ENCODE data around the gene COL11A2.

DNA sequence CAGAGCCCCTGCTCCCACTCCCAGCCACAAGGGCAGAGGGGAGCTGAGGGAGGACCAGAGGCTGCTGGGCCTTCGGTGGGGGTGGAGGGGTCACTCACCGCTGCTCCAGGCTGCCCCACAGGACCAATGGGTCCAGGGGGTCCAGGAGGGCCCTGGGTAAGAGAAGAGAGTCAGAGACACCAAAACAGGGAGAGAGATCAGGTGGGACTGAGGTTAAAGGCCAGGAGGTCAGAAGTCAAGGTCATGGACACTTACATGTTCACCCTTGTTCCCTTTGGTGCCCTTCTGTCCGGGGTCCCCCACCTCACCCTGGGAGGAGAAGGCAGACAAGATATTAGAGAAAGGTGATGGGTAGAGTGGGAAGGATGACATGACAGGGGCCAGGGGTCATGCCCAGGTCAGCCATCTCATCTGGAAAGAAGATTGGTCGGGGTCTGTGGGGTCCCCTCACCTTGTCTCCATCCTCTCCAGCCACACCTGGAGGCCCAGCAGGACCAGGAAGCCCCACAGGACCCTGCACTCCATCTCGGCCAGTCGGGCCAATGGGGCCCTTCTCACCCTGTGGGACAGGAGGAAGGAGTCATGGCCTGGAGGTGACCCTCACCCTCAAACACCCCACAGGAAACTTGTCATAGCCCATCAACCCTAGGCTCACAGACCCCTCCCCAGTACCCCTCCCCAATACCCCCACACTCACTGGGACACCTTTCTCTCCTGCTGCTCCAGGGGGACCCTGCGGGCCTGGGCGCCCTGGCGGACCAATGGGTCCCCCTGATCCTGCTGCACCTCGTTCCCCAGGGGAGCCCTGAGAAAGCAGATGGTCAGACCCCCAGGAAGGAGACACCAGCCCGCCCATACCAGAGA lies 21.0 kb downstream of the COL11A2 start:
- TF ChIP-seq POLR2AphosphoS5 (IDR thresholded peaks at IDR 0.05) (no peak), POLR2A (IDR thresholded peaks at IDR 0.05) (no peak)
- TF ChIP-seq, protein P1, sequence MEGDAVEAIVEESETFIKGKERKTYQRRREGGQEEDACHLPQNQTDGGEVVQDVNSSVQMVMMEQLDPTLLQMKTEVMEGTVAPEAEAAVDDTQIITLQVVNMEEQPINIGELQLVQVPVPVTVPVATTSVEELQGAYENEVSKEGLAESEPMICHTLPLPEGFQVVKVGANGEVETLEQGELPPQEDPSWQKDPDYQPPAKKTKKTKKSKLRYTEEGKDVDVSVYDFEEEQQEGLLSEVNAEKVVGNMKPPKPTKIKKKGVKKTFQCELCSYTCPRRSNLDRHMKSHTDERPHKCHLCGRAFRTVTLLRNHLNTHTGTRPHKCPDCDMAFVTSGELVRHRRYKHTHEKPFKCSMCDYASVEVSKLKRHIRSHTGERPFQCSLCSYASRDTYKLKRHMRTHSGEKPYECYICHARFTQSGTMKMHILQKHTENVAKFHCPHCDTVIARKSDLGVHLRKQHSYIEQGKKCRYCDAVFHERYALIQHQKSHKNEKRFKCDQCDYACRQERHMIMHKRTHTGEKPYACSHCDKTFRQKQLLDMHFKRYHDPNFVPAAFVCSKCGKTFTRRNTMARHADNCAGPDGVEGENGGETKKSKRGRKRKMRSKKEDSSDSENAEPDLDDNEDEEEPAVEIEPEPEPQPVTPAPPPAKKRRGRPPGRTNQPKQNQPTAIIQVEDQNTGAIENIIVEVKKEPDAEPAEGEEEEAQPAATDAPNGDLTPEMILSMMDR (IDR thresholded peaks at IDR 0.05): no peak
